ENCODE results near the gene IFI30.

The IFI30 gene

DNA sequence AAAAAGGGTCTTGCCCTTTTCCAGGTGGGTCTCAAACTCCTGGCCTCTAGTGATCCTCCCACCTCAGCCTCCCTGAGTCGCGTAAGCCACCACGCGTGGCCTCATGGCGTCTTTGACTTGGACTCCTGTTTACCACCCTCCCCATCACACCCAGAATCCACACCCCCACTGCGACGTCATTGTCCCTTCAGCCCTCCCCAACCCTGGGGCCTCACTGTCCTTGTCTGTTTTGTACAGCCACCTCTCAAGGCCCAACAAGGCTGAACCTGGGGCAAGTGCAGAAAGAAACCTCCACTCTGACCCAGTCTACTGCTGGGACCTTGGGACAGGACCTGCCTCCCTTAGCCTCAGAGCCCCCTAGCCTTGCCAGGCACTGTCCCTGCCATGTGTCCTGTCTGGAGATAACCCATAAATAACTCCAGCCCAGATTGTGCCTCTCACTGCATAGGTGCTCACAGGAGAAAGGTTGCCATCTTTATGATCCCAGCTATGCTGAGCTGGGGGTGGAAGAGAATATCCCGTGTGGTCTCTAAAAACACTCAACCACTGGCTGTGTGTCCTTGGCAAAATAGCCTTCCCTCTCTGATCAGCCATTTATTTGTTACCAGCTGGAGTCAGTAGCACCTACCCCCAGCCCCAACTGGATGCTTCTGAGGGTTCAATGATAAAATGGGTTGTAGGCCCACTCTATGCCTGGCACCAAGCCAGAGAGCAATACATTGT lies 1.8 kb upstream of the IFI30 start:
- no peak for DNase-seq (ENCODE audit: low spot score)

DNA sequence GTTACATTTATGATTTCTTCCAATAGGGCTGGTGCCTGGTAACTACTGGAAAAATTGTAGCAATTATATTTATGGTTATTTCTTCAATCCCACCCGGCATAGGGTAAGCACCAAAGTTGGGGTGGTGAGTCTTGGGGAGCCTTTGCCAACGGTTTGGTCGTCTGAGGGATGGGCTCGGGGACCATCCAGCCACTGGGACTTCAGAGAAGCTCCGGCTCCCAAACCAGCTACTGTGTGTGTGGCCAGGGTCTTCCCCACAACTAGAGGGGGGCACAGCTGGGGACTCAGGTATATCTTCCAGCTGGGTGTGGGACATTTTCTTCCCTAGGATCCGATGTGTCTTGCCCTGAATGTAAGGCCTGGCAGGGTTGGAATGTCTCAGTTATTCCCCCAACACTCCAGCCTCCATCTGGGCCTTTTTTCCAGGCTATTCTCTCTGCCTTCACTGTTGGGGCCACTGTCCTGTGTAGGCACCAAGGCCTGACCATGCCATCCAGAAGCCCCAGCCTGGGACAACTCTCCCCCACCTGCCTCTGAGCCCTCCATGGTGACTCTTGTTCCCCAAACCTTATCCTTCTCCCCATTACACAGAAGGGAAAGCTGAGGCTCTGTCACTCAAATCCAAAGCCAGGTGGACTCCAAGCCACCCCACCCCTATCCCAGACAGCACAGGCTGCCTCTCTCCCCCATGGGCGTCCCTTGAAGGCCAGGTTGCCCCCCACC lies 1.1 kb upstream of the IFI30 start:
- no peak for DNase-seq (ENCODE audit: low spot score)

- DNase-seq (ENCODE audit: low spot score), result no peak
Observed at GRCh38 chr19:18173054-18173571, 500 bp upstream of the IFI30 start.

DNA sequence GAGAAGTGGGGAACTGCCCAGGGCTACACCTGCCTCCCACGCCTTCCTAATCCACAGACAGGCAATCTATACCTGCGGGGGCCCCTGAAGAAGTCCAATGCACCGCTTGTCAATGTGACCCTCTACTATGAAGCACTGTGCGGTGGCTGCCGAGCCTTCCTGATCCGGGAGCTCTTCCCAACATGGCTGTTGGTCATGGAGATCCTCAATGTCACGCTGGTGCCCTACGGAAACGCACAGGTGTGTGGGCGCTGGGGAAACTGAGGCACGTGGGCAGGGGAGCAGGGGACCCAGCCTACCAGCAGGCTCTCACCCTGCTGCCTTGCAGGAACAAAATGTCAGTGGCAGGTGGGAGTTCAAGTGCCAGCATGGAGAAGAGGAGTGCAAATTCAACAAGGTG lies 1.4 kb downstream of the IFI30 start:
- DNase-seq (ENCODE audit: low spot score), result no peak

DNA sequence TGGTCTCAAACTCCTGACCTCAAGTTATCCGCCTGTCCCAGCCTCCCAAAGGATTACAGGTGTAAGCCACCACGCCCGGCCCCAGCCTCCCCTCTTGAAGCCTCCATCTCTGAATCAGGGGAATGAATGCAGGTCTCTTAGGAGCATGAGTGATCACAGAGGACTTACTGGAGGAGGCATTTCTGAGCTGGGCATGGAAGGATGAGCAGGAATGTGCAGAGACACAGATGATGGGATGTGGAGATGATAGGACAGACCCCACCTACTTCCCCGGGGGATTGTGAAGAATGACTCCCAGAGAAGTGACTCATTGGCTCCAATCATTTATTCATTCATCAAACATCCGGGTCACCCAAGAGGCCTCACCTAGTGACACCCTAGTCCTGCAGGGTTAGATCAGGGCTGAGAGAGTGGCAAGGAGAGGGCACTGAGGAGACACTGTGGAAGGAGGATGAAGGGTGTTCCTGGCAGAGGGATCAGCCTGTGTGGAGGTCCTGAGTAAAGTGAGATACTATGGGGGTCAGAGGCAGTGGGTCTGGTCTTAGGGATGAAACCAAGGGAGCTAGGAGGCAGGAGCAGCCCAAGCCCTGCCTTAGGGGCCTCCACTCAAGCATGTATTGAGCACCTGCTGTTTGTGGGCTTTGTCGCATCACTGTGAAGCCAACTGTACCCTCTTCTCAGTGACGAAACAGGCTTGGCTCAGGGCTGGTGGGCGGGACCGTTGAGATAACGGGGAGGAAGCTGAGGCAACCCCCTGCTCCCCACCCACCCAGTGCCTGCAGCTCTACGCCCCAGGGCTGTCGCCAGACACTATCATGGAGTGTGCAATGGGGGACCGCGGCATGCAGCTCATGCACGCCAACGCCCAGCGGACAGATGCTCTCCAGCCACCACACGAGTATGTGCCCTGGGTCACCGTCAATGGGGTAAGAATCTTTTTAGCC lies 3.0 kb downstream of the IFI30 start:
- DNase-seq (ENCODE audit: low spot score), result no peak

- DNase-seq (ENCODE audit: low spot score), result no peak
Observed at GRCh38 chr19:18179957-18180356, 6.3 kb downstream of the IFI30 start.

DNA sequence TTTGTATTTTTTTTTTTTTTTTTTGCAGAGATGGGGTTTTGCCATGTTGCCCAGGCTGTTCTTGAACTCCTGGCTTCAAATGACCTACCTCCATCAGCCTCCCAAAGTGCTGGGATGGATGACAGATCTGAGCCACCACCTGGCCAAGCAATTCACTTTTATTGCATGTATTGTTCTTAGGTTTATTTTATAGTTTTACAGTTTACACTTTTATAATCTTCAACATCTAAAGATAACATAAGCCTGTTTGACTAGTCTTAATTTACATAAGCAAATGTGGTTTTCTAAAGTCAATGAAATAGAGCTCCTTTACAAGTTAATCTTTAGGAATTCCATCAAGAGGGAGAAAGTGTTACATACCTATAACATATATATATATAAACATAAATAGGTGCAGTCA lies 9.9 kb downstream of the IFI30 start:
- no peak for DNase-seq (ENCODE audit: low spot score)

DNA sequence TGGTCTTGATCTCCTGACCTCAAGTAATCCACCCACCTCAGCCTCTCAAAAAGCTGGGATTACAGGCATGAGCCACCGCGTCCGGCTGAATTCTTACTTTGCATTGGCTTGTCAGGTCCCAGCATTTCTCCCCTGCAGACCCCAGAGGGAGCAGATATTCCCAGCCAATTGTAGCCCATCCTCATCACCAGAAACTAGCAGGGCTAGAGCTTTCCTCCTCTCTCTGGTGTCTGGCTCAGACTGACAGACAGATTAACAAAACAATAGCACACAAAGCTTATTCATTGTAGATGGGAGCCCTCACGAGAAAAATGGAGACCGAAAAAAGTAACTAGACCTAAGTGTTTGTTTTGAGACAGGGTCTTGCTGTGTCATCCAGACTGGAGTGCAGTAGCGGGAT lies 11.9 kb downstream of the IFI30 start:
- DNase-seq (ENCODE audit: low spot score), result no peak

- no peak for DNase-seq (ENCODE audit: low spot score)
Observed at GRCh38 chr19:18190278-18190677, 16.7 kb downstream of the IFI30 start.

GRCh38 chr19:18191640-18192062 lies 18.0 kb downstream of the IFI30 start:
- no peak for DNase-seq (ENCODE audit: low spot score)

DNA sequence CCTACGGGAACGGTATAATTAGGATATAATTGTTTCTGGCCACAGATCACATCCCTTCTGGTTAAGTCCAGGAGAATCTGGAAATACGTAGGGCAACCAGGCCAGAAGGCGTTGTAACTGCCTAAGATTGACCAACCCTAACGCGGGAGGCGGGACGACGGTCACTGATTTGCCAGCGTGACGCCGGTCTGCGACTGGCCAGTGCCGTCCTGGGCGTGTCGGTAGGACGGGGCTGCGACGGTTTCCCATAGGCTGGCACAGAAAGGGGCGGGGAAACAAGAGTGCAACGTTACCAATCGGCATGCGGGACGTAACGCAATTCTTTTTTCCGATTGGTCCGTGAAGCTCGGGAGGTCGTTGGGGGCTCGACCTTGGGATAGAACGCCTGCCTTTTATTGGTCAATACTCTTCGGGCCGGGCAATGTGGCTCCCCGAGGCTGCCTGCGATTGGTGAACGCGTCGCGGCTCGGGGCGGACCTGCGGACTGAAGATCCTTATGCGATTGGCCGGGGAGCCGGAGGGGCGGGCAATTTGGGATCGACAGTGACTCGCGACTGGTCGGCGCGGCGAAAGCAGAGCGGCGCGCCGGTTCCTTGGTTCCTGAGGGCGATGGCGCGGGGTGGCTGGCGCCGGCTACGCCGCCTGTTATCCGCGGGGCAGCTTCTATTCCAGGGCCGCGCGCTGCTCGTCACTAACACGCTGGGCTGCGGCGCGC lies 19.2 kb downstream of the IFI30 start, which contains the start of gene MPV17L2:
Gene MPV17L2 (plus strand): TSS at position 546 of the 715 bp plus-strand sequence. CDS start 64 bp downstream, at position 610.
- peak; percentile 100 for DNase-seq (ENCODE audit: low spot score)

GRCh38 chr19:18193388-18194180 lies 20.0 kb downstream of the IFI30 start:
- DNase-seq (ENCODE audit: low spot score), result no peak

DNA sequence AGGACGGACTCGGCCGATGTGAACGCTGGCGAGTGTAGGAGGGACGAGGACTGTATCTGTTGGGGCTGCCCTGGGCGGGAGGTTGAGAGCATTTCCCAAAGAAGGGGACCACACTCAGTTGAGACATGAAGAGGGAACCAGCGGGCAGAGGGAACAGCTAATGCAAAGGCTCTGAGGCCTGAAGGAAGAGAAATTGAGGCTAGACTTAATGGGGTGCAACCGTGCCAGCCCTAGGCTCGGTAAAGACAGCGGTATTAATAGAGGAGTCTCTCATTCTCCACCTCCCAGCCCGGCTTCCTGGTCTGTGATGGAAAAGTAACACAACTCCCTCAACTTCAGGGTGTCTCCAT lies 20.5 kb downstream of the IFI30 start:
- DNase-seq (ENCODE audit: low spot score), result no peak

- DNase-seq (ENCODE audit: low spot score), result no peak
Observed at GRCh38 chr19:18194554-18195238, 21.1 kb downstream of the IFI30 start.

GRCh38 chr19:18196511-18196845 lies 22.9 kb downstream of the IFI30 start:
- DNase-seq (ENCODE audit: low spot score), result no peak

DNA sequence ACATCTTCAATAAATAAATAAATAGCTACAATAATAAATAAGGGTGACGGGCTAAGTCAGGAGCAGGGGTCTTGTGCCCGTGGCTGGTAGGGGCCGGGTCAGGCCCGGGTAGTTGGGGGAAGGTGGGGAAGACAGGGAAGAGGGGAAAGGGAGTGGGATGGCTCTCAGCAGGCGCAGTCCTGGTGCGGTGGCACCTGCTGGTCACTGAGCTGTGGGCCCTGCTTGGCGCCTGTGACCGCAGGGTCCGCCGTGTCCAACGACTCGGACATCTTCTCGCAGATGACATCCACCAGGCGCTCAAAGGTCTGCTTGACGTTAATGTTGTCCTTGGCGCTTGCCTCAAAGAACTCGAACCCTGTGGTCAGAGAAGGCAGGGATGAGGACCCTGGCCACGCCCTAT lies 23.7 kb downstream of the IFI30 start:
- no peak for DNase-seq (ENCODE audit: low spot score)

DNA sequence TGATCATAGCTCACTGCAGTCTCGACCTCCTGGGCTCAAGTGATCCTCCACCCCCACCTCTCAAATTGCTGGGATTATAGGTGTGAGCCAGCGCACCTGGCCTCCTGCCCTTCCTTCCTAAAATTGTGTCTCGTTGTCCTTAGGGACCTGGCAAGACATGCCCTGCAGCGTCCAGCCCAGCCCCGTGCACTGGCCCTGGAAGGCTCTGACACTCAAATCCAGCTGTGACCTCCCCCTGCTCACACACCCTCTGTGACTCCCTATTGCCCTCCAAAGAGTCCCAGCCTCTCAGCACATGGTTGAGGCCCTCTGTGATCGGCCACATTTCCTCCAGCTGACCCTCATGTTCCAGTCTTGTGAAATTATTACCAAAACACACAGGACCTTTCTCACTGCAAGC lies 24.3 kb downstream of the IFI30 start:
- DNase-seq (ENCODE audit: low spot score), result no peak

DNA sequence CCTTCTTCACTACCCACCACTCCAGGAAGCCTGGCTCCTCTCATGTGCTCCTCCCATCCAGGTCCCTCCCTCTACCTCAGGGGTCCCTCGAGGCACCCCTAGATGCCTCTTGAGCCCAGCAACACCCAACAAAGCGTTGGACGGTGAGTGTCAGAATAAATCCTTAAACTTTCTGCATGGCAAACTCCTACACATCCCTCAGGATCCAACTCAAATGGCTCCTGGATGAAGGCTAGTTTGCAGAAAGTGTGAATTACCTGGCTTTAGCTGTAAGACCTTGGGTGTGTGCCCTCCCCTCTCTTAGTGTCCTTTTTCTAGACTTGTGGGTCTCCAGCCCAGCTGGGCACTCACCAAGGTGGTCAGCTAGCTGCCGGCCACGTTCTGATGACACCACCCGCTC lies 24.8 kb downstream of the IFI30 start:
- DNase-seq (ENCODE audit: low spot score), result no peak

GRCh38 chr19:18202397-18202777 lies 28.8 kb downstream of the IFI30 start:
- no peak for DNase-seq (ENCODE audit: low spot score)

GRCh38 chr19:18202778-18203407 lies 29.3 kb downstream of the IFI30 start:
- DNase-seq (ENCODE audit: low spot score), result no peak
